C1 segment of cervical spinal cord (tissue), 14 donors: ENCODE results near the gene RAB20.
A peak's percentile ranks its signal among the peaks of the same experiment; 100 is the strongest.
"Not testable (repeated sequence)": the region's sequence is repeated elsewhere in the genome, so short reads cannot be mapped to it uniquely, and the experiment has no call there.

Source experiments
- DNase-seq, 14 donors: peaks; one replicate each; lab custom pipeline; 2025; lab: John Stamatoyannopoulos, UW

RAB20 gene, protein sequence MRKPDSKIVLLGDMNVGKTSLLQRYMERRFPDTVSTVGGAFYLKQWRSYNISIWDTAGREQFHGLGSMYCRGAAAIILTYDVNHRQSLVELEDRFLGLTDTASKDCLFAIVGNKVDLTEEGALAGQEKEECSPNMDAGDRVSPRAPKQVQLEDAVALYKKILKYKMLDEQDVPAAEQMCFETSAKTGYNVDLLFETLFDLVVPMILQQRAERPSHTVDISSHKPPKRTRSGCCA

DNA sequence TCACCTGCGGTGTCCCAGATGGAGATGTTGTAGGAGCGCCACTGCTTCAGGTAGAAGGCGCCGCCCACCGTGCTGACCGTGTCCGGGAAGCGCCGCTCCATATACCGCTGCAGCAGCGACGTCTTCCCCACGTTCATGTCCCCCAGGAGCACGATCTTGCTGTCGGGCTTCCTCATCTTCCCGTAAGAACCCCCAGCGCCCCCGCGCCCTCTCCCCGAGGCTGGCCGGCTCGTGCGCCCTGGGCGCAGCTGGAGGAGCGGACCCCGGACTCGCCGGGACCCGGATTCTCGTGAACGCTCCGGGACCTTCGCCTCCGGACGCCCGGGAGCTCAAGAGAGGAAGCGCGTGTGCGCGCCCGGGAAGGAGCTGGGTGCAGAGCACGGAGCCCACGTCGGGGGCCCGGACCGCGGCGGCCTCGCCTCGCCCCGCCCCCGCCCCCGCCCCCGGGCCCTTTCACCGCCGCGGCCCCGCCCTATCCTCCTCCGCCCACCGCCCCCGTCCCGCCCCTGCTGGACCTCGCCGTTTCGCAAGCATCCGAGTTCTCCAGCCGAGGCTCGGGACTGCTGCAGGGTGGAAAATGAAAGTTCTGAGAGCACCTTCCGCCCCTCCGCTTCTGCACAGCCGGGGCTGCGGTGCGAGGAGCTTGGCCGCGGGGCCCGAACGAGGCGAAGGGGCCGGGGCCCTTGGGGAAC is at the start of gene RAB20:
Gene RAB20 (minus strand): TSS at position 379 of the 692 bp plus-strand sequence. CDS start 203 bp downstream, at position 176.
- peak in 11 of 14 donors; percentile 15 to 78 (median 49) for DNase-seq

DNA sequence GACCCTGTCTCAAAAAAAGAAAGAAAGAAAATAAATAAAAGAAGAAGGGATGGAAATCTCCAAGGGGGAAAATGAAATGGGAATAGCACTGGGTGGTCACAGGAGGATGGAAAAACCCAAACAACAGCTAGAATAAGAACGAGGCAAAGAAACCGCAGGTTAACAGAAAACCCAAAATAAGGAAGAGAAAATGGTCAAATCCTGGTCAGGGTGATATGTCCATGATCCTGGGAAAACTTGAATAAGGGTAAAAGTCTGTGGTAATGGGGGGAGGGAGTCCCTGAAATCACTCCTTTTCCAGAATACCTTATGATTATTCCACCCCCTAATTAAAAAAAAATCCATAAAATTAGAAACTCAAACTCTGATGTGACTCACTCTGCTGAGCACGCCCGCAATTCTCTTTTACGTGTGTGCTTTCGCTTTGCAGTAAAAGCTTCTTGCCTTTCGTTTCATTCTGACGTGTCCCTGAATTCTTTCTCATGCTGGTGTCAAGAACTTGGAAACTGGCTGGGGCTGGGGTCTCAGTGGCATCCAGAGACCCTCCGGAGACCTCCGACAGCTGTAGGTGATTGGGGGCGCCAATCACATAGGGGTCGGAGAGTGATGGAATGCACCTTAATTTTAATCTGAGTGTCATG is 49.6 kb upstream of the RAB20 start:
- no peak for DNase-seq

DNA sequence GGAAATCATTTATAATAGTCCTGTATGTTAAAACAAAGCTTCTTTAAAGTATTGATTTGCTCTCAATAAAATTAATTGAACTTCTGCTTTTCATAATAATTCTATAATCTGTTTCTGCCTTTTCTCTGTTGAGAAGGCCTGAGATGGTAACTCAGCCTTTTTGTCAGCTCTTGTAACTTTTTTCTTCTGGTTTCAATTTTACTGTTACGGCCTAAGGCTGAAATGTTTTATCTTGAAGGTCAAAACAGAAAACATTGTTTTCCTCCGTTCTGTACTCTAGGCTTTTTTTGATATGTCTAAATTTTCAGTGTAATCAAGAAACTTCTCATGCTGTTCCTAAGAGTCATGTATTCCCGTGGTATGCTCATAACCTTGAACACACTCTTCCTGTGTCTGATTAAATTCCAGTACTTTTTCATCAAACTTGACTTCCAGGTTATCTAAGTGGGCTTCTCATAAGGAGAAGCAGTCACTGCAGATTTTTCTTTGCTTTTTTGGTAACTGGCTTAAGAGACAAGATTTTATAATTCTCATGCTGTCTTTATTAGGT is 46.2 kb upstream of the RAB20 start:
- DNase-seq: no peak

DNA sequence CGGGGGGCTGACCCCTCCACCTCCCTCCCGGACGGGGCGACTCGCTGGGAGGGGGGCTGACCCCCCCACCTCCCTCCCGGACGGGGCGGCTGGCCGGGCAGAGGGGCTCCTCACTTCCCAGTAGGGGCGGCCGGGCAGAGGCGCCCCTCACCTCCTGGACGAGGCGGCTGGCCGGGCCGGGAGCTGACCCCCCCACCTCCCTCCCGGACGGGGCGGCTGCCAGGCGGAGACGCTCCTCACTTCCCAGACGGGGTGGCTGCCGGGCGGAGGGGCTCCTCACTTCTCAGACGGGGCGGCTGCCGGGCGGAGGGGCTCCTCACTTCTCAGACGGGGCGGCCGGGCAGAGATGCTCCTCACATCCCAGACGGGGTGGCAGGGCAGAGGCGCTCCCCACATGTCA is 44.8 kb upstream of the RAB20 start:
- DNase-seq: not testable (repeated sequence)

DNA sequence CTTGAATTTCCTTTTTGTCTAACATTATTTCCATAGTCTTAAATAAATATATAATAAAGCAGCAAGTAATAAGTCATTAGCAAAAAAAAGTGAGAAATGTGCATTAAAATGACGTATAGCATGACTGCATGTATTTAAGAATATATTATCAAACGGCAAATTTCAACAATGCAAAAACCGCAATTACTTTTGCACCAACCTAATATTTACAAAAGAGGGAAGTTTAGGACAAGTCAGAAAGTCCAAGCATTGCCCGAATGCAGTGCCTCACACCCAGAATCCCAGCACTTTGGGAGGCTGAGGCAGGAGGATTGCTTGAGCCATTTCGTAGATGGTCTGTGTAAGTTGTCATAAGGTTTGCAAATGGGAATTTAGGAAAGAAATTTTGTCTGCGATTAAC is 43.6 kb upstream of the RAB20 start:
- no peak for DNase-seq

GRCh38 chr13:110600980-110601379 is 39.5 kb upstream of the RAB20 start:
- DNase-seq: no peak

- DNase-seq: no peak
These were observed 38.8 kb upstream of the RAB20 start for GRCh38 chr13:110600261-110600819.

GRCh38 chr13:110597041-110597689 is 35.6 kb upstream of the RAB20 start:
- no peak for DNase-seq

DNA sequence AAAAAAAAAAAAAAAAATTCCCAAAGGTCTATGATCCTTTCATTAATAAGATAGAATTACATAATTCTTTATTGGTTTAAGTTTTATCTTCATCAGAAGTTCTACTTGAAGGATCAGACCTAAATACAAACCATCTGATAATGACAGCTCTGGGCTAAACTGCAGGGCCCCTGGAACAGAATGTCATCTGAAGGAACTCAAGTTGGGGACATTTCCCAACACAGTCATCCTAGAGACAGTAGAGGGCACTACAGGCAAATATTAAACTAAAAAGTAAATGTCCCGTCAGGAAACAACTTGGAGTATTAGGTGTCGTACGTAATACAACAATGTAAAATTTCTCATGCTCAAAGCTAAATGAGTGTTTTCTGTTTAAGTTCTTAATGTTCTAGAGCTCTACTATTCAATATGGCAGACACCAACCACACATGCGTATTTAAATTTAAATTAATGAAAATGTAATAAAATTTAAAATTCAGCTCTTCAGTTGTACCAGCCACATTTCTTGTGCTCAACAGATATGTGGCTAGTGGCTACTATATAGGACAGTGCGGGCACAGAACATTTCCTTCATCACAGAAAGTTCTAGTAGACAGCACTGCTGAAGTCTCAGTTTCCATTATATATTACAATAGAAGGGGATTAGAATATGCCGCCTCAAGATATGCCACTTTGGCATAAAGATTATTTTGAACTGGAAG is 32.1 kb upstream of the RAB20 start:
- no peak for DNase-seq

- DNase-seq: no peak
These were observed 31.1 kb upstream of the RAB20 start for GRCh38 chr13:110592665-110593064.

DNA sequence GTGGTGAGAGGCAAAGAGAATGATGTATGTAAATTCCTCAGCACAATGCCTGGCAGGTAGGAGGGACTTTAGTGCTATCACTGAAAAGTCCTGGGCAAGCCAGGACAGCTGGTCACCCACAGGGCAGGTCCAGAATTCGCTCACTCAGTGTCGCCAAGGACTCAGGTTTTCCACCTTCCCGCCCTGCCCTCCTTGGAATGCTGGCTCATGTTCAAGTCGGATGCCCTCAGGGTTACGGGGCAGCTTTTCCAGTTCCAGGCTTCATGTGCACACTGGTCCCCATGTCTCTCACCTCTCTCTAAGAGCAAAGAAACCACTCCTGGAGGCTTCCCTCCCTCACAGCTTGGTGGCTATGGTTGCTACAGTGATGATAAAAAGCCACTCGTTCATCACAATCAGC is 29.1 kb upstream of the RAB20 start:
- DNase-seq: no peak

- no peak for DNase-seq
These were observed 28.4 kb upstream of the RAB20 start for GRCh38 chr13:110589793-110590390.

GRCh38 chr13:110583178-110583865 is 21.8 kb upstream of the RAB20 start:
- no peak for DNase-seq

DNA sequence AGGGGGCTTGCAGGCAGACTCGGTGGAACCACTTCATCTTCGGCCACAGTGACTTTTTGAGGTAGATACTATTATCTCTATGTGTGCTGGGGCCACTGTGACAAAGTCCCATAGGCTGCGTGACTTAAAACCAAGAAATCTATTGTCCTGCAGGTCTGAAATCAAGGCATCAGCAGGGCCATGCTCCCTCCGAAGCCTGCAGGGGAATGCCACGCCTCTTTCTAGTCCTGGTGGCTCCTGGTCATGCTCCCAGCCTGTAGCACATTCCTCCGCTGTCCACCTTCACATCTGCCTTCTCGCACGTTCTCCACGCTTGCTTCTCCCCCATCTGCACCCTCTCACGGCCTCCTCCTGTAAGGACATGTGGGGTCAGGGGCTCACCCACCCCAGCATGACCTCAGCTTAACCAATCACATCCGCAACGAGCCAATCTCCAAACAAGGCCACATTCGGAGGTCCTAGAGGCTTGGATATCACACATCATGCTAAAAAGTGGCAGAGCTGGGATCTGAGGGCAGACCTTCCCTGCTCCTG is 21.0 kb upstream of the RAB20 start:
- DNase-seq: no peak

DNA sequence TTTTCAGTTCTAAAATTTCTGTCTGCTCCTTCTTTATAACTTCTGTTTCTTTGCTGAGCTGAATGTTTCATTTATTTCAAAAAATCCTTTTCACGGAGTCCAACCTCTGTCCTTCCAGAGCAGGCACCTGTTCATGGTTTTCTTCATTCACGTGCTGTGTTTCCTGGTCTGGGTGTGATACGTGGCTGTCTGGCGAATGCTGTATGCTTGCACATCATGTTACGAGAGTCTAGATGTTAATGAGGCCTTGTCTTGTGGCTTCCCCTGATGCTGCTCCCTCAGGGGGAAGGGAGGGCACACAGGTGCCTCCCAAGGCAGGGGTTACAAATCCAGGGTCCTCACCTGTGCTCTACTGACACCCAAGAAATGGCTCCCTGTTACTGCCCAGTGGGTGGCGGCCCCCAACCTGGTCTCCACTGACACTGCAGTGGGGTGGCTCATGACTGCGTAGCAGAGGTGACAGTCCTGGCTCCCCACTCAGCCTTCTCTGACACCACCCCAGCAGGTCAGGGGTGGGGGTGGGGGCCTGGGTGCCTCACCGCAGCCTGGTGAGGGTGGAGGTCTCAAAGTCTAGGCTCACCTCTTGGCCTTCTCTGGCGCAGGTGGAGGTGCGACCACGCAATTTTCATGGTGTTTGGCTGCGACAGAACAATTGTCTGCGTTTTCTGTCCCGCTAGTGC is 20.1 kb upstream of the RAB20 start:
- no peak for DNase-seq

- no peak for DNase-seq
These were observed 19.3 kb upstream of the RAB20 start for GRCh38 chr13:110580800-110581199.

DNA sequence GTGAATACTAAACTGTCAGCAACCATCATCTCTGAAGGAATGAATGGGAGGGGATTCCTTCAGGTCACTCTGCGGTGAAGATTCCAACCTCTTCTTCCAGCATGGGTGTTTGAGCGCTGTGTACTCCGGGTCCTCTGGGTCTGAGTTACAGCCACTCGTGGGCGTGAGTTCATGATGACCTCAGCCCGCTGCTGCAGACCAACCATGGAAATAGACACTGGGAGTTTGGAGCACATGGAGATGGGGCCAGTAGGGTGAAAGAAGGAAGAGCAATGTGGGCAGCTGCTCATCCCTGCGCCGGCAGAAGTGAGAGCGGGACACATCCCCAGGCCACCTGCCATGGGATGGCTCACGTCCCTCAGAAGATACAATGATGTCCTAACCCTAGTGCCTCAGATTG is 16.8 kb upstream of the RAB20 start:
- DNase-seq: no peak

DNA sequence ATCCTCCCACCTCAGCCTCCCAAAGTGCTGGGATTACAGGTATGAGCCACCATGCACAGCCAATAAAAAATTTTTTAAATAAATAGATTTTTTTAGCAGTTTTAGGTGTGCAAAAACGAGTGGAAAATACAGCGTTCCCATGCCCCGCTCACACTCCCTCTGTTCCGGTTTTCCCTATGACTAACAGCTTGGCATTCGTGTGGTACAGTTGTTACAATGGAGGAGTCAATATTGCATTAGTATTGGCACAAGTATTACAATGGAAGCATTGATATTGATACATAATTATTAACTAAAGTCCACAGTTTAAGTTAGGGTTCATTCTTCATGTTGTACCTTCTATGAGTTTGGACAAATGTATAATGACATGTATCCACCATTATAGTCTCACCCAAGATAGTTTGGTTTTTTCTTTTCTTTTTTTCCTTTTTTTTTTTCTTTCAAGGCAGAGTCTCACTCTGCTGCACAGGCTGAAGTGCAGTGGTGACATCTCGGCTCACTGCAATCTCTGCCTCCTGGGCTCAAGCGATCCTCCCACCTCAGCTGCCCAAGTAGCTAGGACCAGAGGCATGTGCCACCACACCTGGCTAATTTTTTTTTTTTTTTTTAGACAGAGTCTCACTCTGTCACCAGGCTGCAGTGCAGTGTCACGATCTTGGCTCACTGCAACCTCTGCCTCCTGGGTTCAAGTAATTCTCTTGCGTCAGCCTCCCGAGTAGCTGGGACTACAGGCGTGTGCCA is 15.4 kb upstream of the RAB20 start:
- no peak for DNase-seq

DNA sequence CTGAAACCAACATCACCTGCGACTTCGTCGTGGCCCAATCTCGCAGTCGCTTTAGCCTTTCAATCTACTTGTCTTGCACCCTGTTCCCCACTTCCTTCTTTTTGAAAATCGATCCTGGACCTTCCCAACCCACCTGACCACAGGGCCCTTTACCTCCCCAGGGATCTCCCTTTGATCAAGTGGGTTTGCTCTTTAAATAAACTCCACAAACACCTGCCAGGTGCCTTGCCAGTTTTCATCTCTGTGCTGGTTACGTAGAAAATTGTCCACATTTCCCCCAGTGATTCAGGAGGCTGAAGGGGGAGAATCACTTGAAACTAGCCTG is 14.5 kb upstream of the RAB20 start:
- DNase-seq: no peak
